Endothelial cell (in vitro differentiated cells): ENCODE results near the gene MMP14. TPM values are rescaled to one million over a fixed set of nuclear protein-coding genes. Genes with fewer than 3 reads are reported as not detected.

Experiments used
- DNase-seq: peaks from one replicate; pipeline ENCODE4 v3.0.0; 2021; ENCODE audit warnings: low spot score
- H3K27ac Mint-ChIP-seq: one replicate; pipeline ENCODE4 v1.8.0; 2021; ENCODE audit warnings: mixed read lengths, inconsistent platforms; ENCODE audit not compliant: unreplicated experiment
- H3K27me3 Mint-ChIP-seq: one replicate; pipeline ENCODE4 v1.8.0; 2021; ENCODE audit warnings: mild to moderate bottlenecking, moderate library complexity, mixed read lengths, inconsistent platforms; ENCODE audit not compliant: unreplicated experiment
- H3K36me3 Mint-ChIP-seq: one replicate; pipeline ENCODE4 v1.8.0; 2021; ENCODE audit warnings: mild to moderate bottlenecking, low read depth, mixed read lengths, inconsistent platforms; ENCODE audit not compliant: unreplicated experiment
- H3K4me1 Mint-ChIP-seq: one replicate; pipeline ENCODE4 v1.8.0; 2021; ENCODE audit warnings: mild to moderate bottlenecking, mixed read lengths, inconsistent platforms; ENCODE audit not compliant: unreplicated experiment
- H3K4me3 Mint-ChIP-seq: one replicate; pipeline ENCODE4 v1.8.0; 2021; ENCODE audit warnings: mild to moderate bottlenecking, mixed read lengths, inconsistent platforms; ENCODE audit not compliant: unreplicated experiment
- H3K9me3 Mint-ChIP-seq: one replicate; pipeline ENCODE4 v1.8.0; 2021; ENCODE audit warnings: mixed read lengths, inconsistent platforms; ENCODE audit not compliant: unreplicated experiment
- total RNA-seq: library from RNA; stranded (reverse); fragmentation: NEBNext Ultra II Directional; extraction: Animal tissue kit (Norgen Biotek cat#: 25700); gene quantifications from one replicate; pipeline ENCODE4 v1.2.1, GENCODE V29; 2021; ENCODE audit not compliant: unreplicated experiment
- TF ChIP-seq, protein P1 (sequence below): fragments of 200-600 bp; sonication (generic); IDR thresholded peaks from one replicate; pipeline ENCODE4 v1.5.0; 2021; ENCODE audit warnings: antibody characterized with exemption; ENCODE audit not compliant: unreplicated experiment

The MMP14 gene
- total RNA-seq, 1 donor from 2014 or later, result 819 TPM

DNA sequence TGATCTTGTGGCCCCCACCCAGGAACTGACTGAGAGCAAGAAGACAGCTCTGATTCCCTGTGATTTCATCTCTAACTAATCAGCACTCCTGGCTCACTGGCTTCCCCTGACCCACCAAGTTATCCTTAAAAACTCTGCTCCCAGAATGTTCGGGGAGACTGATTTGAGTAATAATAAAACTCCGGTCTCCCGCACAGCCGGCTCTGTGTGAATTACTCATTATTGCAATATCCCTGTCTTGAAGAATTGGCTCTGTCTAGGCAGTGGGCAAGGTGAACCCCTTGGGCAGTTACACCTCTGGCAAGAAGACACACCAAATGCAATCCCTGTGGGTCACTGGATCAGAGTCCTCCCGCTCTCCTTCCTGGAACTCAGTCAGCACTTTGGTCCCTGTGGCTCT, 42.4 kb upstream of the MMP14 start:
- Mint-ChIP-seq H3K4me3 (no peak overlapping the region), H3K27ac (peak overlapping the region; percentile 67)
- no peak for DNase-seq

DNA sequence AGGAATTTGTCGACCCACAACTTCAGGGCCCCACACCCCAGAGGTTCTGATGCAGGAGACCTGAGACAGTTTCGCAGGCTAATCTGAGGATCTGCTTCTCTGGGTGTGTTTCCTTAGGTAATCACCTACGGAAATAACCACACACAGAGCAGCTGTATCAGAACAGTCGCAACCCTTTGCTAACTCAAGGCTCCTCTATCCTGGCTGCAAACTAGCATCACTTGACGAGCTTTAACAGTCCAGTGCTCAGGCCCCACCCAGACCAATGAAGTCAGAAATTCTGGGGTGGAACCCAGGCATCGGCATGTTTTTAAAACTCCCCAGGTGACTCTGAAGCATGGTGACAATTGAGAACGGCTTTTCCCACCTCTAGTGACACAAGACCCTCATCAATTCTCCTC, 41.8 kb upstream of the MMP14 start:
- Mint-ChIP-seq H3K27me3 (peaks cover 3% of the 10 kb centered on the region), H3K4me3 (no peak overlapping the region), H3K27ac (no peak overlapping the region), H3K9me3 (no peaks in the 10 kb centered on the region), H3K4me1 (no peaks in the 10 kb centered on the region), H3K36me3 (peaks cover 4% of the 10 kb centered on the region)
- TF ChIP-seq, protein P1, sequence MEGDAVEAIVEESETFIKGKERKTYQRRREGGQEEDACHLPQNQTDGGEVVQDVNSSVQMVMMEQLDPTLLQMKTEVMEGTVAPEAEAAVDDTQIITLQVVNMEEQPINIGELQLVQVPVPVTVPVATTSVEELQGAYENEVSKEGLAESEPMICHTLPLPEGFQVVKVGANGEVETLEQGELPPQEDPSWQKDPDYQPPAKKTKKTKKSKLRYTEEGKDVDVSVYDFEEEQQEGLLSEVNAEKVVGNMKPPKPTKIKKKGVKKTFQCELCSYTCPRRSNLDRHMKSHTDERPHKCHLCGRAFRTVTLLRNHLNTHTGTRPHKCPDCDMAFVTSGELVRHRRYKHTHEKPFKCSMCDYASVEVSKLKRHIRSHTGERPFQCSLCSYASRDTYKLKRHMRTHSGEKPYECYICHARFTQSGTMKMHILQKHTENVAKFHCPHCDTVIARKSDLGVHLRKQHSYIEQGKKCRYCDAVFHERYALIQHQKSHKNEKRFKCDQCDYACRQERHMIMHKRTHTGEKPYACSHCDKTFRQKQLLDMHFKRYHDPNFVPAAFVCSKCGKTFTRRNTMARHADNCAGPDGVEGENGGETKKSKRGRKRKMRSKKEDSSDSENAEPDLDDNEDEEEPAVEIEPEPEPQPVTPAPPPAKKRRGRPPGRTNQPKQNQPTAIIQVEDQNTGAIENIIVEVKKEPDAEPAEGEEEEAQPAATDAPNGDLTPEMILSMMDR, result no peak
- no peak for DNase-seq

More for the DNA sequence above, 42.4 kb upstream of the MMP14 start:
- Mint-ChIP-seq H3K4me1 (no peaks in the 10 kb centered on the region), H3K36me3 (peaks cover 4% of the 10 kb centered on the region), H3K9me3 (no peaks in the 10 kb centered on the region), H3K27me3 (peaks cover 3% of the 10 kb centered on the region)
- TF ChIP-seq, protein P1, result no peak

DNA sequence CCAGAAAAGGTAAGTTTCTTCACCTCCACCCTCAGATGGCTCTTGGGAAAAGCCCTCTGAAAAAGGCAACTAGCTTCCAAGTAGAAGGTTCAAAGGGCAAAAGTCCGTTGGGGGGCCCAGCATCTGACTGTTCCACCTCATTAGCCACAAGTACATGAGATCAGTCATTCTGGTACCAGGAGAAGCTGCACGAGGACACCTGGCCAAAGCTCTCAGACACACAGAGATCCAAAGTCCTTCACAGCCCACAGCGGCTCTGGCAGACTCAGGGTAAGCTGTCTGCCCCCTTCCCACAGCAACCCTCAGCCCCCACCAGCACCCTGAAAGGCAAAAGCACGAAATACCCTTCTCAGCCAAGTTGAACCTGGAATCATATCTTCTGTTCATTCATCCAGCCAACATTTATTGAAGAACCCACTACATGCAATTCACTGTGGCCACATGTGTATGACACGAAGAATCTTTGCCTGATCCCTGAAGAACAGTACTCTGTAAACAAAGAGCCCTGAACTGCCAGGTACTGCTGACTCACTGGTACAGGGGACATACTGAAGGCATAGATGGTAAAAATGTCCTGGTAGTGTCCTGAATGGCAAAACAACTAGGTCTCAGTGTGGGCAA, 40.2 kb upstream of the MMP14 start:
- no peaks in the 10 kb centered on the region for H3K9me3 Mint-ChIP-seq
- TF ChIP-seq, protein P1, result no peak
- no peak overlapping the region for H3K4me3 Mint-ChIP-seq
- no peak overlapping the region for H3K27ac Mint-ChIP-seq
- H3K4me1 Mint-ChIP-seq, result no peaks in the 10 kb centered on the region
- H3K27me3 Mint-ChIP-seq, result peaks cover 3% of the 10 kb centered on the region
- peaks cover 4% of the 10 kb centered on the region for H3K36me3 Mint-ChIP-seq
- no peak for DNase-seq

DNA sequence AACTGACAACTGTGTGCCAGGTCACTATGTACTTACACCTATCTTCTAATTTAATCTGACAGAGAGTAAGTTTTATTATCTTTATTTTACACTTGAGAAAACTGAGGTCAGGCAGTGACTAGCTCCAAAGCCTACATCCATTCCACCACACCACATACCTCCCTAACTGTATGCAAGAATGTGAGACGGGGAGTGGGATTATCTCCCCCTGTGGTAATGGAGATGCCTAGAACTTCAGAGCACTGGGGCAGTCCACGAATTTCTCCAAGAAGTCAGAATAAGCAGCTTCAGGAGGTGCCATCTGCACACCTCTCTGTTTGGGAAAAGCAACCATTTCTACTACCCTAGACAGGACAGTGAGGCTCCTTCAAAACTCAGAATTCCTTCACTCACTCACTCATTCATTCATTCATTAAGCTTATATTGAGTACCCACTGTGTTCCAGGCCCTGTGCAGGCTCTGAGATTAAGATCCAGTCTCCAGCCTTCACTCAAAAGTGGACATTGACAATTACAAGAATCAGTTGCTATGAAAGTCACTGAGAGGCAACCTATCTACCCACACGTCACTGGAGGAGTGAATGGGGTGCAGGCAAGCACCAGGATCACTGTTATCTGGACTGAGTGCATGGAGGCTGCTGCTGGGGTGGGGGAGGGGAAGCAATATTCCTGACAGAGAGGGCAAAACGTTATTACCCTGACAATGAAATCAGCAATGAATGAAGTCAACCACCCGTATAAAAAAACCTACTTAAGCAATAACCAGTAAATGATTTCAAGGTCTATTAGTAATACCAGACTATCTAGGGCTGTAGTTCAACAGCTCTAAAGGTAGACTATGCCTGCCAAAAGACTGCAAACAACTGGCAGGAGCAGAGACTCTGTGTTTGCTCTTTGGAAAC, 39.1 kb upstream of the MMP14 start:
- Mint-ChIP-seq H3K9me3 (no peaks in the 10 kb centered on the region), H3K36me3 (peaks cover 4% of the 10 kb centered on the region), H3K4me3 (no peak overlapping the region), H3K27ac (no peak overlapping the region), H3K4me1 (no peaks in the 10 kb centered on the region), H3K27me3 (no peaks in the 10 kb centered on the region)
- DNase-seq, result no peak
- TF ChIP-seq, protein P1, result no peak

DNA sequence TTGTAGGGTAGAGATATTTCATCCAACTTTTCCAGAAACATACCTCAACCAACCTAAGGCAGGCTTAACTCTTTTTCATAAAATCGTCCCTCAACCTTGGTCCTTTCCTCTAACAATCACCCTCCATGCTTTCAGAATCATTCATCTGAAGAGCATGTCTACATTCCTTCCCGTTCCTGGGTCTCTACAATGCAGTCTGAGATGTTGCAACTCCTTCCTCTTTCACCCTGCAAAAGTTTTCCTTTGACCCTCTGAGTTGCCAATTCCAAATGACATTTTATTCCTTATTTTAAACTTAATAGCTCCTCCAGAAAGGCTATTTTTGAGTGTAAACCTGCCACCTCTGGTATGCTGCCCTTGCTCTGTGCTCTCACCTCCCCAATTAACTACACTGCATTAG, 37.9 kb upstream of the MMP14 start:
- Mint-ChIP-seq H3K9me3 (no peaks in the 10 kb centered on the region), H3K4me1 (no peaks in the 10 kb centered on the region), H3K4me3 (no peak overlapping the region), H3K36me3 (peaks cover 4% of the 10 kb centered on the region), H3K27ac (no peak overlapping the region), H3K27me3 (no peaks in the 10 kb centered on the region)
- no peak for DNase-seq
- TF ChIP-seq, protein P1, result no peak
